CD1c-positive myeloid dendritic cell (primary cell): ENCODE results near the gene SEMA3A.
A peak's percentile ranks its signal among the peaks of the same experiment; 100 is the strongest.

Experiments
- DNase-seq: peaks from one replicate; pipeline ENCODE4 v3.0.0-alpha.2; 2016; ENCODE audit errors: extremely low spot score

SEMA3A gene

DNA sequence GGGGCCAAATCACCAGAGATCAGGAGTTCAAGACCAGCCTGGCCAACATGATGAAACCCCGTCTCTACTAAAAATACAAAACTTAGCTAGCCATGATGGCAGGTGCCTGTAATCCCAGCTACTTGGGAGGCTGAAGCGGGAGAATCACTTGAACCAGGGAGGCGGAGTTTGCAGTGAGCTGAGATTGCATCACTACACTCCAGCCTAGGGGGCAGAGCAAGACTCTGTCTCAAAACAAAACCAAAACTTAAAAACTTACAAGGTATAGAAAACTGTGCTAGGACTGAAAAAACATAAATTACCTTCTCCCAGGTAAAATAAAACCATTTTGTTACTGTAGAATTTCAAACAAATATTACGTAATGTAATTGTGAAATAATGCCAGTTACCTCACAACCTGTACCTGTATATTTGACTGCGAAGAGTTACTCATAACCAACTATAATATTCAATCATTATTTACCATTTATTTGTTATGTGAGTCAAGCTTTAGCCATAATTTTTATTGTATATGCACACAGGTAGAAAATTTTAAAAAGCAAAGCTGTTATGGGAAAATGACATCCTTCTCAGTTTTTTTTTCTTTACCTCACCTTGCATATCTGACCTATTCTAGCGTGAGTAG is 180.9 kb downstream of the SEMA3A start:
- DNase-seq: no peak

- DNase-seq: no peak
Measured at GRCh38 chr7:84009782-84010181, 184.8 kb downstream of the SEMA3A start.

GRCh38 chr7:84009051-84009450 is 185.5 kb downstream of the SEMA3A start:
- no peak for DNase-seq

DNA sequence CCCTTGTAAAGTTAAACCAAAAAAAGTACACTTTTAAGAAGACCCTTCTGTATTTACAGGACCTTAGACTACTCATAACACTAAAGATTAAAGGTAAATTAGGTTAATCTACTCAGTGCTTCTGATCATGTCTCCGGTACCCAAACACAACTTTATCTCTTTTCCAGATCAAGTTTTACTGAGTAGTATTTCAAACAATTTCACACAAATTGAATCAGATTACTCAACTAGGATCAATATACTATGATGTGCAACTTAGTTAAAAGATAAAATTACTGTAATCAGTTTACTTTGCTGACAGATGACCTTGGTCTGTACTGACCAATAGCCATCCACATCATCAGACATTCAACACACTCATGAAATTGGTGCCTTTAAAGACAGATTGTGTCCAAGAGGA is 191.4 kb downstream of the SEMA3A start:
- DNase-seq: no peak

DNA sequence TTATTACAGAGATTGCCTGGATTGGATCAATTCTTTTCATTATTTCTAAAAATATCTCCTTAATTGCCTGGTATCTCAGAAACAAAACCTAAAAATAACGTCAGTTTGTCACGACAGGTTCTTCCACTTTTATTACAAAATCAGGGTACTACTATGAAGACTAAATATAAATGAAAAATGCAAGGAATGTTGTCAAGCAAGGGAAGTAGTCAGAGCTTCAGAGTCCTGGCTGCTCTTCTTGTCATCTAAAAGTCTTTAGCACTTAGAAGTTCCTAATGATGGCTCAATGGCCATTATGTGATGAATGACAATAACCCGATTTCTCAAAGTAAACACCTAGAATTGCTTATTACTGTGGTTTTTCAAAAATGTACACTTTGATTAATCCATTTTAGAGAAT is 192.2 kb downstream of the SEMA3A start:
- no peak for DNase-seq

GRCh38 chr7:83996879-83997278 is 197.7 kb downstream of the SEMA3A start:
- no peak for DNase-seq

GRCh38 chr7:83987764-83988163 is 206.8 kb downstream of the SEMA3A start:
- no peak for DNase-seq

DNA sequence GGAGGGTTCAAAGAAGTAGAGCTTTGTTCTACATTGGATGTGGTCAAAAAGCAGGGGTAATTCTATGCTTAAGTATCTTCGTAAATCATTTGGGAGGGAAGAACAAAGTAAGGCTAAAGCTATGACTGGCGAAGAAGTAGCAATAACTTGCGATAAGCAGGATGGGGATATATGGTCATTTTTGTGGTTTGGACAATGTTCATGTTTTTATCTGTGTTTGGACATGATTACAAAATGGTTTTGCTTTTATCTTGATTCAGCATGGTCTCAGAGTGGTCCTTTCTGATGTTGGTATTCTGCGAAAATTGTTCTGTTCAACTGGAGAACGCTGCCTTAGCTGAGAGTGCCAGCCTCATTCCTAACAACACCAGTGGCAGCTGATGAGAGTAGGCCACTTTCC is 208.8 kb downstream of the SEMA3A start:
- DNase-seq: no peak

GRCh38 chr7:83984591-83984990 is 210.0 kb downstream of the SEMA3A start:
- no peak for DNase-seq

- no peak for DNase-seq
Measured at GRCh38 chr7:83984076-83984475, 210.5 kb downstream of the SEMA3A start.

DNA sequence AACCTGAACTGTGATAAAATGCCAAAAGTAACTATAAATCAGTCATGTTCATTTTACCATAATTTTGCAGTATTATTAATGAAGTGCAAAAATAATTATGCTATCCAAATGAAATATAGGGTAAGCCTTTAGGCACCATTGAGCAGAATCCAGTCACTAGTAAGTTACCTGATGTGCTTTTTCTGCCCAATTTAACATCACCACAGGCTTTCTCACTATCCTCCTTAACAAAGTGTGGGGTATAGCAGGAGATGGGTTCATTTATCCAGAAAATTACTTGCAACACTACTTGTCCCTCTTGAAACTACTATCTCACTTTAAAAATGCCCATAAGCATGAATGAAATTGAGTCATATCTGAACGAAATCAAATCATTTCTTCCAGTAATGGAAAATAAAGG is 211.0 kb downstream of the SEMA3A start:
- no peak for DNase-seq

GRCh38 chr7:83976302-83976701 is 218.3 kb downstream of the SEMA3A start:
- peak; percentile 65 for DNase-seq

GRCh38 chr7:83970081-83970480 is 224.5 kb downstream of the SEMA3A start:
- no peak for DNase-seq

DNA sequence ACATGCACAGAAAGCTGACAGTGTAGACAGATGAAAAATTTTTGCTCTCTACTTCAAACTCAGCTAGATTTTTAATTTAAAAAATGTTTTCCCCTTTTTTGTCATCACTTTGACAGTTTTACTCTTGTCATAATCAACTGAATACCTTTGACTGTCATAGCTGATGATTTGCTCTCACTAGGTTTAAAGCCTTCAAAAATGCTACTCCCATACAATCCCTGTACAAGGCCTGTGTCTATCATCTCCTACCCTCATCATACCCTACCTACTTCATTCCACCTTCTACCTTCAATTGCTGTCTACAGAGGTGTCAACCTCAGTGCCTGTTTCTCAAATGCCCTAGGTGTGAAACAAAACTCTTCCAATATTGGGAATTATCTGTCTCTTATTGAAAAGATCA is 230.3 kb downstream of the SEMA3A start:
- no peak for DNase-seq

DNA sequence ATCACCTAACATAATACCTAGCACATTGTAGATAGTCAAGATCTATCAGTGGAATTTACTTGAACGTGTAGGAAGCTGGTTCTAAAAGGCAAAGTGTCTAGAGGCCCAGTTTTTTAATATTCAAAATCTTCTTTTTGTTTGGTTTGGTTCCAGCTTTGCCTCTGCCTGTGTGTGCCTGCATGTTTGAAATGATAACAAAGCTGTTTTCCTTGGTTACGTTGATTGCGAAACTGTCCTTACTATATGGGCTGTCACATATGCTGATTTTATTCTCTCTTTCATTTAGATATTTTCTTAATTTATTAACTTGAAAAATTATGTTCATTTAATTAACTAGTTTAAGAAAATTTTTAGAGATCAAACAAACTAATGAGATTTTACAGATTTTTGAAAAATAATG is 237.3 kb downstream of the SEMA3A start:
- no peak for DNase-seq

DNA sequence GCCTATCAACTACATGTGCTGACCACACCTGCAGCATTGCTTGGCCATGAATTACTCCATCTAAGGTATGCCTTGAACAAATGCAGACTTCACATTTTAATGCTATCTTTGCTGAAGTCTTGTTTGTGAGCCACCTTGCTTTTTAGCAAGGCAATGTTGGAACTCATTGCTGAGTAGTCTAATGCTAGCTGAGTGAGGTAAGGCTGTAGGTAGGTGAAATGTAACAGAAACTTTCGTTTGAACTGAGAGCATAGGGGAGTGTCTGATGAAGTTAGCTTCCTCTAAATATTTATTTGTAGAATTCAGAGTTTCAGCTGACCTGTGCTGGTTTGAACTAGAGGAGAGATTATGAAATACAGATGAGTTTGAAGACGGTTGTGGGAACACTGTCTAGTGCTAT is 238.5 kb downstream of the SEMA3A start:
- no peak for DNase-seq

DNA sequence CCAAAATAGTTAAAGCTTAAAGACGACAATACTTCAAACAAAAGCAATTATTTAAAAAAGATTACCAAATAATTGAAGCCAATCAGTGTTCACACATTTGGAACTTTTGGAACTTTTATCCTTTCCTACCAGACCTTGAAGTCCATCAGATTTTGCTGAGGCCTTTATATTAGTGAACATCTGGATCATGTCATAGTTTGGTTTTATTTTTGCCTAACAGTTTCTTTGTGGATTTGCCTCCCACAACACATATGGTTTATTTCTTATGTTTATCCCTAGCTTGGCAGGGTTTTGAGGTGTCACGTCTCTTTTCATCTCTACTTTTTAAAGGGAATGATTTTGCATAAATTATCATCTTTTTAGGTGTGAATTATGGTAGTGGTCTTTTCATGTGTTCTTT is 242.4 kb downstream of the SEMA3A start:
- DNase-seq: no peak

DNA sequence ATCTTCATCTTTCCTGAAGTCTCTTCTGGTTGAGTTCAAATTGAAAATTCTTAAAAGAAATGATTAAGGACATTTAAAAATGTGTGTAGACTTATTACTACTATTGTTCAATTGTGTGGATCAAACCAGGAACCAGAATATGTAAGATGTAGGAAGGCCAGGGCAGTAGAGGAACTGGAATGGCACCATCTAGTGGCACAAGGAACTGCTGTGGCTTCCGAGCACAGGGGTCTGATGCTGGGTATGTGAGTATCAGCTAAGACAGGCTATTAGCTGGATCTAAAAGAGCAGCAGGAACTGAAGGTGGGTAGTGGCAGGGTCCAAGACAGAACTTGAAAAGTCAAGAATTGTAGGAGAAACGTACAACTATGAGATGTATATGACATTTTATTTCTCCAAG is 247.3 kb downstream of the SEMA3A start:
- DNase-seq: peak; percentile 20

GRCh38 chr7:83946801-83947200 is 247.8 kb downstream of the SEMA3A start:
- no peak for DNase-seq

DNA sequence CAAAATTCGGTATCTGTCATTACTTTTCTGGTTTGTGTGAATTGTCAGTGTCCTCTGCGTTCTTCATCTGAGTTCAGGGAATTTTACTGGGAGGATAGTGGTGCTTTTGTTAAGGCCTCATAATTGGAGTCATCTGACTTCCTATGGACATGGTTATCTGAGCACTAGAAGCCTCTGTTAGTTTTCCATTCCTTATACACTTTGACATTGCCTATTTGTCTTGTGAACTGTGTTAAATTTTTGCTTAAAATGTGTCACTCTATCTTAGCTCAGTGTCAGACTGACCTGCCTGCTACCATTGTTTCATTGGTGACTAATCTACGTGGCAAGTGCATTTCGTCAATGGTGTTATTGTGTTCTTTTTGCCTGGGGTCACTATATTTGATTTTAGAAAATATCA is 253.3 kb downstream of the SEMA3A start:
- DNase-seq: no peak

GRCh38 chr7:83937930-83938329 is 256.7 kb downstream of the SEMA3A start:
- DNase-seq: no peak

- peak; percentile 47 for DNase-seq
Measured at GRCh38 chr7:83936056-83936708, 258.4 kb downstream of the SEMA3A start.

DNA sequence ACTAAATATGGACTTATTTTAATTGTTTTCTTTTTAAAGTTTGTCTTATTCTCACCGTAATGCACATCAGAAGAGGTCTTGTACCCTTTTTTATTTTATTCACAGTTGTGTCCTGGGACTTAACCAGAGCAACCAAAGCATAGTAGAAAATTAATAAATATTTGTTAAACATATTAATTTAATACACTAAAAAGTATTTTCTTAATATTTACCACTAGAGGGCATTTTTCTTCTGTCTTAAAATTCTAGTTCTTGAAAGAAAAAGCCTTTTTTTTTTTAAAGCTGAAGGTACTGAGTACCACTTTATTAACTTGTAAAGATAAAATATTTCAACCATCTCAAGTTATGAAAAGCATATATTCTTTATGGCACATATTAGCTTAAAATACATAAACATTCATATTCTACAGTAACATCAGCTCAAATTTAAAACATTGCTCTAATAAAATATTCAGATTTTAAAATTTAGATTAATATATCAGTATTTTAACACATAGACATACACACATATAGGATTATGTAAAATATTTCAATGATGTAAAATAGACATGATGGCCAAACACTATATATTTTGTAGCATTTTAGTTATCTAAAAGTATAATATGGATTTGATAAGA is 260.4 kb downstream of the SEMA3A start:
- no peak for DNase-seq

GRCh38 chr7:83931968-83932367 is 262.6 kb downstream of the SEMA3A start:
- no peak for DNase-seq
